K562 (cell line): ENCODE results near the gene ATP7B.

Experiments
- CTCF ChIP-seq, 3 experiments: IDR thresholded peaks in 2 of 3; conservative IDR thresholded peaks in 1 of 3; 2 replicates each; pipeline ENCODE4 v1.5.1; 2011 to 2012; ENCODE audit warnings: low read length in 3 of 3, mild to moderate bottlenecking in 3 of 3, control low read depth in 2 of 3, improper control_type of control experiment in 1 of 3, inconsistent platforms in 1 of 3, low read depth in 1 of 3, mixed read lengths in 1 of 3, moderate library complexity in 1 of 3; ENCODE audit not compliant: insufficient read depth in 2 of 3
- ERF ChIP-seq: fragments of 450-650 bp; formaldehyde crosslinking; IDR thresholded peaks from 2 replicates; pipeline ENCODE4 v1.4.0; 2020; ENCODE audit warnings: mild to moderate bottlenecking, mixed read lengths
- NR2F6 ChIP-seq: fragments of 450-650 bp; formaldehyde crosslinking; IDR thresholded peaks from 2 replicates; pipeline ENCODE4 v1.4.0; 2020; ENCODE audit warnings: mild to moderate bottlenecking

- TF ChIP-seq CTCF (IDR thresholded peaks at IDR 0.05 in 2 of 3, conservative IDR thresholded peaks at IDR 0.05 in 1 of 3; ENCODE audit: insufficient read depth in 2 of 3, low read depth in 1 of 3, low read length in 3 of 3) = no peak
- TF ChIP-seq NR2F6 (CRISPR knock-in tag) = no peak
- TF ChIP-seq ERF (CRISPR knock-in tag) = no peak
Measured at GRCh38 chr13:51959773-51960172, 51.5 kb downstream of the ATP7B start.
